ENCODE data around the gene WDR6. TPM values are rescaled to one million over a fixed set of nuclear protein-coding genes. Genes with fewer than 3 reads are reported as not detected.

Gene WDR6, protein sequence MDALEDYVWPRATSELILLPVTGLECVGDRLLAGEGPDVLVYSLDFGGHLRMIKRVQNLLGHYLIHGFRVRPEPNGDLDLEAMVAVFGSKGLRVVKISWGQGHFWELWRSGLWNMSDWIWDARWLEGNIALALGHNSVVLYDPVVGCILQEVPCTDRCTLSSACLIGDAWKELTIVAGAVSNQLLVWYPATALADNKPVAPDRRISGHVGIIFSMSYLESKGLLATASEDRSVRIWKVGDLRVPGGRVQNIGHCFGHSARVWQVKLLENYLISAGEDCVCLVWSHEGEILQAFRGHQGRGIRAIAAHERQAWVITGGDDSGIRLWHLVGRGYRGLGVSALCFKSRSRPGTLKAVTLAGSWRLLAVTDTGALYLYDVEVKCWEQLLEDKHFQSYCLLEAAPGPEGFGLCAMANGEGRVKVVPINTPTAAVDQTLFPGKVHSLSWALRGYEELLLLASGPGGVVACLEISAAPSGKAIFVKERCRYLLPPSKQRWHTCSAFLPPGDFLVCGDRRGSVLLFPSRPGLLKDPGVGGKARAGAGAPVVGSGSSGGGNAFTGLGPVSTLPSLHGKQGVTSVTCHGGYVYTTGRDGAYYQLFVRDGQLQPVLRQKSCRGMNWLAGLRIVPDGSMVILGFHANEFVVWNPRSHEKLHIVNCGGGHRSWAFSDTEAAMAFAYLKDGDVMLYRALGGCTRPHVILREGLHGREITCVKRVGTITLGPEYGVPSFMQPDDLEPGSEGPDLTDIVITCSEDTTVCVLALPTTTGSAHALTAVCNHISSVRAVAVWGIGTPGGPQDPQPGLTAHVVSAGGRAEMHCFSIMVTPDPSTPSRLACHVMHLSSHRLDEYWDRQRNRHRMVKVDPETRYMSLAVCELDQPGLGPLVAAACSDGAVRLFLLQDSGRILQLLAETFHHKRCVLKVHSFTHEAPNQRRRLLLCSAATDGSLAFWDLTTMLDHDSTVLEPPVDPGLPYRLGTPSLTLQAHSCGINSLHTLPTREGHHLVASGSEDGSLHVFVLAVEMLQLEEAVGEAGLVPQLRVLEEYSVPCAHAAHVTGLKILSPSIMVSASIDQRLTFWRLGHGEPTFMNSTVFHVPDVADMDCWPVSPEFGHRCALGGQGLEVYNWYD
- 100 to 1,000 TPM; 153 to 177 (median 168) TPM for polyA plus RNA-seq (ENCODE audit: insufficient read length in 3 of 3)

DNA sequence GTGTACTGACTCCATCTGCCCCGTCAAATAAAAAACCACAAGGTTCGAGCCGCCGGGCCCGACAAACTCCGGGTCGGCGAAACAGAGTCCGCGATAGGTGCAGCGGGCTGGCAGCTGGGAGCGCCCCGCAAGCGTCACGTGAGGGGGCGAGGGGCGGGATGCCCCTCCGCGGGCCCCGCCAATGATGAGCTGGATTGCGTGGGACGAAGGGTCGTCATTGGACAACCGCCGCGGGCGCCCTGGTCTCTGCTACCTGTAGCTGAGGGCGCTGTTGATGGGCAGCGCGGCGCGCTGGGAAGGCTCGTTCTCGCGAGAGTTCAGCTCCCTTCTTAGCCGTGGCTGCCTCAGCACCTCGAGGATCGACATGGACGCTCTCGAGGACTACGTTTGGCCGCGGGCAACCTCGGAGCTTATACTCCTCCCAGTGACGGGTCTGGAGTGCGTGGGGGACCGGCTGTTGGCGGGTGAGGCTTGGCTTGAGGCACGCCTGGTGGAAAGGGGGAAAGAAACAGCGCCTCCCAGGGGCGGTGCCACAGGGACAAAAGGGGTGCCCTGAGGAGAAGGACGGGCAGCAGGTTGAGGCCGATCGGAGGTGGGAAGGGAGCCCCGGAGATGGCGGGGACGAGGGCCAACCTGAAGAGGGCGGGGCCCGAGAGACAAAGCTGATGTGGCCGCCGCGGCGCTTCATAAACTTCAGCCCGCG lies at the start of gene WDR6:
WDR6 (plus strand) TSS at position 324 of the 703 bp plus-strand sequence; CDS start at position 365, 41 bp downstream.
- peak; percentile 87 to 93 (median 91) for DNase-seq (ENCODE audit: low read depth in 3 of 3, low spot score in 2 of 3)

DNA sequence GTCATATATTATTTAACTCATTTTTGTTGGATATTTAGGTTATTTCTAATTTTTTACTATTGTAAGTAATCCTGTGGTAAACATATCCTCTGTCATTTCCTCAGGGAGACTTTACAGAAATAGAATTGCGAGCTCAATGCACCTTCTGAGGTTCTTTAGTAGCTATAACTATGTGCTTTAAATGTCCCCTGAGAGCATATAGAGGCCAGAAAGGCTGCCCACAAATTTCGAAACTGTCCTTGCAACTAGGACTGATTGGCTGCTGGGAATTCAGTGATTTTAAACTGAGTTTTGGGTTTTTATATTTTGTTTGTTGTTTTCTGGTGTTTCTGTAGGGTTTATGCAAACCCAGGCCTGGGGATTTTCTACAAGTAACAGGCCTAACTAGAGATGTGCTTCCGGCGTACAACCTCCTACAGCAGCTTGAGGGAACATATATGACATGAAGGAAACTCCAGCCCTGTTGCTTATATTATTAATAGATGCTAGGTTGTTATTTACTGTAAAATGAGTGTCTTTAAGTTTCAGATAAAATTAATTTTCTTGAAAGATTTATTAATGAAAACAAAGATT lies 46.3 kb upstream of the WDR6 start:
- DNase-seq (ENCODE audit: low read depth in 3 of 3, low spot score in 2 of 3): no peak

- DNase-seq (ENCODE audit: low read depth in 3 of 3, low spot score in 2 of 3): no peak
Observed at GRCh38 chr3:48962340-48962739, 44.9 kb upstream of the WDR6 start.

DNA sequence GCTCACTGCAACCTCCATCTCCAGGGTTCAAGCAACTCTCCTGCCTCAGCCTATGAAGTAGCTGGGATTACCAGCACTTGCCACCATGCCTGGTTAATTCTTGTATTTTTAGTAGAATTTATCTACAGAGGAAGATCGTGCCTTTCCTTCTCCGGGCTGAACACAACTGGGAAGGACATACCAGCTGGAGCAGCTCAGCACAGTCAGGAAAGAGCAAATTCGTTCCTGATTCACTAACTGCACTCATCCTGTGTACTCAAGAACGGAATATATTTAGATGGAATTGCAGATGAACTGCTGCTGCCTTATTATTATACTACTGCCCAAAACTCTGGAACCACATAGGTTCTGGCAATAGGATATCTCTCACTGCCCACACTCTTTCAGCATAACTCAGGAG lies 44.3 kb upstream of the WDR6 start:
- DNase-seq (ENCODE audit: low read depth in 3 of 3, low spot score in 2 of 3): no peak

GRCh38 chr3:48963591-48963990 lies 43.6 kb upstream of the WDR6 start:
- no peak for DNase-seq (ENCODE audit: low read depth in 3 of 3, low spot score in 2 of 3)

DNA sequence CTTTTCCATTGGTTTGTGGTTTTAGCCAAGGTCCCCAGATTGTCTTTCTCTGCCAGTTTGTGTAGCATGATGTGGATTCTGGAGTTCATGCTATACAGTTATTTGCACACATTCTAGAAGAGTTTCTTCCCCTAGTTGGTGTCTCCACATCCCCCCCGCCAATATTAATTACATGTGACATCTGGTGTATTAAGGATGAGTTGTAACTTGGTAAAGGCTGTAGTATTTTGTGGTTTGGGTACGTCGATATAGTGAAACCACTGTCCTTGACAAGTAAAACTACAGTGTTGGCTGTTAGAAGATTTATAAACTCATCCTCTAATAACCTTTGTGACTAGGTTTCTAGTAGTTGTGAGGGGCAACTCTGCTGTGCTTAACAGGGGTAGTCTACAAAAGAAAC lies 40.8 kb upstream of the WDR6 start:
- DNase-seq (ENCODE audit: low read depth in 3 of 3, low spot score in 2 of 3): no peak

- no peak for DNase-seq (ENCODE audit: low read depth in 3 of 3, low spot score in 2 of 3)
Observed at GRCh38 chr3:48966876-48967361, 40.3 kb upstream of the WDR6 start.

- DNase-seq (ENCODE audit: low read depth in 3 of 3, low spot score in 2 of 3): no peak
Observed at GRCh38 chr3:48970586-48970985, 36.6 kb upstream of the WDR6 start.

- DNase-seq (ENCODE audit: low read depth in 3 of 3, low spot score in 2 of 3): no peak
Observed at GRCh38 chr3:48974076-48974864, 32.9 kb upstream of the WDR6 start.

- DNase-seq (ENCODE audit: low read depth in 3 of 3, low spot score in 2 of 3): no peak
Observed at GRCh38 chr3:48979451-48979850, 27.7 kb upstream of the WDR6 start.

DNA sequence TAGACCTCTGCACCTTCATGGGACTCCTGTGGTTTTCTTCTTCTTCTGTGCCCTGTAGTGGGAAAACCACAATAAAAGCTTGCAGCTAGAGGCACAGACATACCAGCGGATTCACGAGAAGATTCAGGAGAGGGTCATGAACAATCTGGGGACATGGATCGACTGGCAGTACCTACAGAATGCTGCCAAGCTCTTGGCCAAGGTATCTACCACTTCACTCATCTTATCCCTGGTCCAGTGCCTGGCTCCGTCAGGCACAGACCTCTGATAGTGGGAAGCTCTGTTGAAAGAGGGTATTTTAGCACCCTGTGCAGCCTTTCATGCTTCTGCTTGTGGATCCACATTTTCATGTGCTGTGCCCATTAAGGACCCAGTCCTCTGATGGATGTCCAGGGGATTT lies 26.9 kb upstream of the WDR6 start:
- DNase-seq (ENCODE audit: low read depth in 3 of 3, low spot score in 2 of 3): no peak

- no peak for DNase-seq (ENCODE audit: low read depth in 3 of 3, low spot score in 2 of 3)
Observed at GRCh38 chr3:48982016-48982415, 25.2 kb upstream of the WDR6 start.

- no peak for DNase-seq (ENCODE audit: low read depth in 3 of 3, low spot score in 2 of 3)
Observed at GRCh38 chr3:48982686-48983085, 24.5 kb upstream of the WDR6 start.

DNA sequence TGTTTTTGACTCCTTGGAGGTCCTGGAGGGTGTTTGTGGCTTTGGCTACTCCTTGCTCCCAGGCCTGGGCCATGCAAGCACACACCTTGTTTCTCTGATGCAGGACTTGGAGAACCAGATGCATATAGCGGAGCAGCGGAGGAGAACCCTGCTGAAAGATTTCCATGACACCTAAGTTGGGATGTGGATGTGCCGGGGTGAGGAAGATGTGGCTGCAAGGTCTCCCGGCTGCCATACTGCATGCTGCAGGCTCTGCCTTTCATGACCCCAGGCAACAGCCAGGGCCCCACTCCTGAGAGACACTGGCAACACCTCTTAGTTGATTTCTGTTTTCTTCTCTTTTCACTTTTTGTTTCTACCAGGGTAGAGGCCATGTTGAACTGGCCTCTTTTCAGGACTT lies 24.1 kb upstream of the WDR6 start:
- DNase-seq (ENCODE audit: low read depth in 3 of 3, low spot score in 2 of 3): no peak

GRCh38 chr3:48984663-48985062 lies 22.5 kb upstream of the WDR6 start:
- DNase-seq (ENCODE audit: low read depth in 3 of 3, low spot score in 2 of 3): no peak

GRCh38 chr3:48985831-48986376 lies 21.3 kb upstream of the WDR6 start:
- no peak for DNase-seq (ENCODE audit: low read depth in 3 of 3, low spot score in 2 of 3)

GRCh38 chr3:48989126-48989795 lies 17.9 kb upstream of the WDR6 start:
- no peak for DNase-seq (ENCODE audit: low read depth in 3 of 3, low spot score in 2 of 3)

Measured in right renal cortex interstitium (tissue), 3 donors.